Glutamatergic neuron (in vitro differentiated cells): Measurements from ENCODE around the gene BTN3A1. TPM values are rescaled to one million over a fixed set of nuclear protein-coding genes. Genes with fewer than 3 reads are reported as not detected.
A peak's percentile ranks its signal among the peaks of the same experiment; 100 is the strongest.

ENCODE experiments used
- DNase-seq: peaks from one replicate; pipeline ENCODE4 v3.0.0; 2022
- H3K27ac Mint-ChIP-seq: one replicate; pipeline ENCODE4 v1.8.0; 2020; ENCODE audit warnings: mild to moderate bottlenecking, mixed read lengths, inconsistent platforms; ENCODE audit not compliant: unreplicated experiment
- H3K27me3 Mint-ChIP-seq: one replicate; pipeline ENCODE4 v1.8.0; 2020; ENCODE audit warnings: mild to moderate bottlenecking, moderate library complexity, mixed read lengths, inconsistent platforms; ENCODE audit not compliant: unreplicated experiment
- H3K36me3 Mint-ChIP-seq: one replicate; pipeline ENCODE4 v1.8.0; 2020; ENCODE audit warnings: mild to moderate bottlenecking, mixed read lengths, inconsistent platforms; ENCODE audit not compliant: unreplicated experiment
- H3K4me1 Mint-ChIP-seq: one replicate; pipeline ENCODE4 v1.8.0; 2020; ENCODE audit warnings: mild to moderate bottlenecking, low read depth, mixed read lengths, inconsistent platforms; ENCODE audit not compliant: unreplicated experiment
- H3K4me3 Mint-ChIP-seq: one replicate; pipeline ENCODE4 v1.8.0; 2020; ENCODE audit warnings: mild to moderate bottlenecking, mixed read lengths, inconsistent platforms; ENCODE audit not compliant: unreplicated experiment
- H3K9me3 Mint-ChIP-seq: one replicate; pipeline ENCODE4 v1.8.0; 2020; ENCODE audit warnings: mild to moderate bottlenecking, moderate library complexity, mixed read lengths, inconsistent platforms; ENCODE audit not compliant: unreplicated experiment
- CTCF ChIP-seq: fragments of 200-600 bp; sonication (generic); IDR thresholded peaks from one replicate; pipeline ENCODE4 v1.5.0; 2021; ENCODE audit not compliant: partially characterized antibody, unreplicated experiment
- total RNA-seq: library from RNA; stranded (reverse); fragmentation: NEBNext Ultra II Directional; extraction: Animal tissue kit (Norgen Biotek cat#: 25700); gene quantifications from one replicate; pipeline ENCODE4 v1.2.1, GENCODE V29; 2021; ENCODE audit not compliant: unreplicated experiment

The BTN3A1 gene
- total RNA-seq, 1 donor from 2014 or later = 2.2 TPM

DNA sequence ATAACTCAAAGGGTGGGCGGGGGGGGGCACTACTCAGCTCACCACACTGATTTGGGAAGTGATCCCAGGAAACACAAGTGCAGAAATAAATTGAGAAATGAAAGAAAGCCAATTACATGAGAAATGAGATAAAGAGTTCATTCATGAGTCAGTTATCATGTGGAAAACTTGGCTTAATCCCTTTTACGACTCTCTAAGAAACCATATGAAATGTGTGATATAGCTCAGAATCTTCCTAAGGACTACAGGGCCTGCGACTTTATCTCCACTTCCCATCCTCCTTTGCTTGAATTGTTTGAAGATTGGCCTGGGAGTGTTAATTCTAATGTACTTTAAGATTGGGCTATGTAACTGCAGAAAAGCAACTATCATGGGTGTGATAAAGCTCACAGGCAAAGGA lies 22.8 kb upstream of the BTN3A1 start:
- Mint-ChIP-seq H3K4me3 (no peak overlapping the region), H3K27ac (no peak overlapping the region), H3K4me1 (peaks cover 15% of the 10 kb centered on the region), H3K27me3 (peaks cover 10% of the 10 kb centered on the region), H3K9me3 (peaks cover 6% of the 10 kb centered on the region), H3K36me3 (no peaks in the 10 kb centered on the region)
- no peak for DNase-seq
- TF ChIP-seq CTCF = no peak

DNA sequence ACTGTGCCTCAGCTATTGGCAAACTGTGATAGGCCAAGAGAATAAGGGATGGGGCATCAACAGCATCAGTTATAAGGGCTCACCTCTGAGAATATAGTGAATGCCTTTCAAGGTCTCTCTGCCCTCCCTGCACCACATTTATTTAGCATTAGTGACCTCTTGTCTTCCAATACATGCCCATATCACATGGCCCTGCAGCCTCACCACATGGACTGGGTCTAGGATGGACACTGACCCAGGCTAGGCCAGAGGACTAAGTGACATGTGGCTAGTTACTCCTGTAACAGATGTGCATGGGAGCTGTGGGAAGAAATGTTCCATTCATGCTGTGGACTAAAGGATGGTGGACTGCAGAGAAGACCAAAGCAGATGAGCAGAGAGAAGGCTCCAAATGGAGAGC lies 22.3 kb upstream of the BTN3A1 start:
- no peak overlapping the region for H3K4me3 Mint-ChIP-seq
- H3K36me3 Mint-ChIP-seq = no peaks in the 10 kb centered on the region
- H3K4me1 Mint-ChIP-seq = peaks cover 18% of the 10 kb centered on the region
- H3K9me3 Mint-ChIP-seq = peaks cover 6% of the 10 kb centered on the region
- DNase-seq = no peak
- H3K27ac Mint-ChIP-seq = no peak overlapping the region
- H3K27me3 Mint-ChIP-seq = peaks cover 10% of the 10 kb centered on the region
- no peak for TF ChIP-seq CTCF

- Mint-ChIP-seq H3K9me3 (peaks cover 8% of the 10 kb centered on the region), H3K4me1 (peaks cover 21% of the 10 kb centered on the region), H3K4me3 (no peak overlapping the region), H3K27me3 (peaks cover 10% of the 10 kb centered on the region), H3K27ac (no peak overlapping the region), H3K36me3 (no peaks in the 10 kb centered on the region)
- no peak for DNase-seq
- TF ChIP-seq CTCF = no peak
Observed at GRCh38 chr6:26380256-26380655, 21.8 kb upstream of the BTN3A1 start.

DNA sequence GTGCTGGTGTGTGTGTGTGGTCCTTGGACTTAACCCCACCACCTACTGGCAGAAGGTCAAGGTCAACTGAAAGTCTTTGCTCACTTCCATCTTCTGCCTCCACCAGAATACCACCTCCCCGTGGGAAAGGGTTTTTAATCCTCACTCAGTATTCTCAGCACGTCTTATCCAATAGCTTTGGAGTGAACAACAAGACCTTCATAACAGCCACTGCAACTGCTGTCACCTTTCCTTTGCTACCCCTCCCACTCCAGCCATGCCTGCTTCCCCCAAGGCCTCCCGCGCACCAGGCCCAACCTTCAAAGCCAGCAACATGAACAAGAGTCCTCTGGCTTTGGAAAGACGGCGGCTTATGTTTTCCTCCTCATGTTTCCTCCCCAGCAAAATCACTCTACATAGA lies 20.0 kb upstream of the BTN3A1 start:
- peaks cover 8% of the 10 kb centered on the region for H3K27me3 Mint-ChIP-seq
- TF ChIP-seq CTCF = no peak
- H3K4me3 Mint-ChIP-seq = peak overlapping the region; percentile 97
- peak overlapping the region; percentile 97 for H3K27ac Mint-ChIP-seq
- peaks cover 6% of the 10 kb centered on the region for H3K9me3 Mint-ChIP-seq
- H3K4me1 Mint-ChIP-seq = peaks cover 24% of the 10 kb centered on the region
- no peak for DNase-seq
- no peaks in the 10 kb centered on the region for H3K36me3 Mint-ChIP-seq

DNA sequence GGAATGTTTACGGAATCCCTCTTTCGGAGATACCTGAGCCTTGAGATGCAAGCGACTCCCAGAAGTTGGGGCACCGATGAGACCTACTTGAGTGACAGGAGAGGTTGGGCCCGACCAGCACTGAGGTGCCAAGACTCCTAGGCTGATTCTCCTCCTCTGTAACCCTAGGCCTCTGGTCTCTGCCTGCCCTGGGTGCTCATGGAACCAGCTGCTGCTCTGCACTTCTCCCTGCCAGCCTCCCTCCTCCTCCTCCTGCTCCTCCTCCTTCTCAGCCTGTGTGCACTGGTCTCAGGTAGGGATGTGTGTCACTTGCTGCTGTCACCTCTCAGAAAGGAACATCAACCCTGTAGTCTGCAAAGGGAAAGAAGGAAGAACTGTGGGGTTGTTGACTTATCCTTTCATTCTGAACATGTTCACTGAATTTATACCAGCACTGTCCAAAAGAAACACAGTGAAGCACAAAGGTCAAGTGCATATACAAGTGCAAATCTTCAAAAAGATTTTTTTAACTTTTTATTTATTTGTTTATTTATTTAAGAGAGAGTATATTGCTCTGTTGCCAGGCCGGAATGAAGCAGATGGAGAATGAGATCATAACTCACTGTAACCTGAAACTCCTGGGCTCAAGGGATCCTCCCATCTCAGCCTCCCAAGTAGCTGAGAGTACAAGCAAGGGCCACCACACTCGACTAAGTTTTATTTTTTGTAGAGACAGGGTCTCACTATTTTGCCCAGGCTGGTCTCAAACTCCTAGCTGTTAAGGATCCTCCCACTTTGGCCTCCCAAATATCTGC lies 18.3 kb upstream of the BTN3A1 start:
- no peaks in the 10 kb centered on the region for H3K36me3 Mint-ChIP-seq
- peak overlapping the region; percentile 97 for H3K4me3 Mint-ChIP-seq
- H3K9me3 Mint-ChIP-seq = peaks cover 6% of the 10 kb centered on the region
- peak overlapping the region; percentile 97 for H3K27ac Mint-ChIP-seq
- H3K27me3 Mint-ChIP-seq = peaks cover 8% of the 10 kb centered on the region
- TF ChIP-seq CTCF = no peak
- DNase-seq = peak; percentile 38
- H3K4me1 Mint-ChIP-seq = peaks cover 21% of the 10 kb centered on the region
